GM12873 (cell line): Measurements from ENCODE around the gene PRICKLE2.

Experiments
- CTCF ChIP-seq: IDR thresholded peaks from 2 replicates; pipeline ENCODE4 v1.5.1; 2012; ENCODE audit warnings: low read depth, mild to moderate bottlenecking, moderate library complexity, low read length, control low read depth; ENCODE audit not compliant: insufficient read depth; ENCODE audit errors: missing control alignments

PRICKLE2 gene

GRCh38 chr3:64123931-64124330 is 101.3 kb downstream of the PRICKLE2 start:
- TF ChIP-seq CTCF: no peak

GRCh38 chr3:64122476-64122875 is 102.8 kb downstream of the PRICKLE2 start:
- no peak for TF ChIP-seq CTCF

GRCh38 chr3:64121750-64122311 is 103.4 kb downstream of the PRICKLE2 start:
- TF ChIP-seq CTCF: no peak

GRCh38 chr3:64120876-64121275 is 104.4 kb downstream of the PRICKLE2 start:
- no peak for TF ChIP-seq CTCF

GRCh38 chr3:64117483-64117882 is 107.8 kb downstream of the PRICKLE2 start:
- no peak for TF ChIP-seq CTCF

- no peak for TF ChIP-seq CTCF
Measured at GRCh38 chr3:64114651-64115050, 110.6 kb downstream of the PRICKLE2 start.

- no peak for TF ChIP-seq CTCF
Measured at GRCh38 chr3:64111872-64112271, 113.4 kb downstream of the PRICKLE2 start.
